ENCODE data around the gene GRIK3.

- TF ChIP-seq CTCF (conservative IDR thresholded peaks at IDR 0.05; ENCODE audit: low read length) (no peak), EZH2phosphoT487 (IDR thresholded peaks at IDR 0.05; ENCODE audit: borderline replicate concordance) (no peak)
Measured at GRCh38 chr1:37076168-37076567, 41.9 kb upstream of the GRIK3 start.

Measured in Loucy (cell line).